ENCODE results near the gene NLGN4X. TPM values are rescaled to one million over a fixed set of nuclear protein-coding genes. Genes with fewer than 3 reads are reported as not detected.

The NLGN4X gene
- total RNA-seq, 1 donor from 2014 or later: 11.5 TPM

GRCh38 chrX:6225911-6226595 is 2.6 kb downstream of the NLGN4X start:
- peak overlapping the region; percentile 87 for H3K4me3 Mint-ChIP-seq (ENCODE audit: unreplicated experiment)
- Histone ChIP-seq H3K36me3 (ENCODE audit: insufficient read depth, low read length) (no peaks in the 10 kb centered on the region), H3K4me1 (ENCODE audit: insufficient read depth, low read length) (peaks cover 3% of the 10 kb centered on the region), H2AFZ (ENCODE audit: low read depth, low read length) (peak overlapping the region; percentile 63), H3K4me2 (ENCODE audit: low read length) (peak overlapping the region; percentile 80), H3K4me3 (ENCODE audit: insufficient read depth, low read depth, low read length) (peak overlapping the region; percentile 52), H3K27me3 (ENCODE audit: insufficient read depth, low read length) (peaks cover 3% of the 10 kb centered on the region), H3K9ac (ENCODE audit: low read length) (peak overlapping the region; percentile 62), H3K27ac (ENCODE audit: low read depth, low read length) (no peak overlapping the region), H4K20me1 (ENCODE audit: insufficient read depth, low read length) (no peaks in the 10 kb centered on the region), H3K79me2 (ENCODE audit: insufficient read depth, low read length) (no peaks in the 10 kb centered on the region), H3K9me3 (ENCODE audit: insufficient read depth, low read depth, low read length) (no peaks in the 10 kb centered on the region)
- no peaks in the 10 kb centered on the region for H3K36me3 Mint-ChIP-seq (ENCODE audit: low read depth, unreplicated experiment)
- H3K4me1 Mint-ChIP-seq (ENCODE audit: low read depth, unreplicated experiment): peaks cover 5% of the 10 kb centered on the region
- no peak overlapping the region for H3K27ac Mint-ChIP-seq (ENCODE audit: unreplicated experiment)
- DNase-seq (ENCODE audit: low read depth) (no peak), FAIRE-seq (no peak)
- TF ChIP-seq CTCF (IDR thresholded peaks at IDR 0.05; ENCODE audit: insufficient read depth, low read depth, low read length) (no peak), EZH2 (IDR thresholded peaks at IDR 0.05; ENCODE audit: insufficient read depth, low read length) (no peak)
- no peaks in the 10 kb centered on the region for H3K9me3 Mint-ChIP-seq (ENCODE audit: unreplicated experiment)
- H3K27me3 Mint-ChIP-seq (ENCODE audit: low read depth, unreplicated experiment): no peaks in the 10 kb centered on the region

GRCh38 chrX:6225288-6225910 is 3.3 kb downstream of the NLGN4X start:
- Histone ChIP-seq H3K9me3 (ENCODE audit: insufficient read depth, low read depth, low read length) (no peaks in the 10 kb centered on the region), H4K20me1 (ENCODE audit: insufficient read depth, low read length) (no peaks in the 10 kb centered on the region), H2AFZ (ENCODE audit: low read depth, low read length) (no peak overlapping the region), H3K36me3 (ENCODE audit: insufficient read depth, low read length) (no peaks in the 10 kb centered on the region), H3K9ac (ENCODE audit: low read length) (no peak overlapping the region), H3K27ac (ENCODE audit: low read depth, low read length) (no peak overlapping the region), H3K79me2 (ENCODE audit: insufficient read depth, low read length) (no peaks in the 10 kb centered on the region), H3K4me2 (ENCODE audit: low read length) (peak overlapping the region; percentile 80), H3K4me1 (ENCODE audit: insufficient read depth, low read length) (peaks cover 3% of the 10 kb centered on the region), H3K4me3 (ENCODE audit: insufficient read depth, low read depth, low read length) (peak overlapping the region; percentile 52), H3K27me3 (ENCODE audit: insufficient read depth, low read length) (peaks cover 3% of the 10 kb centered on the region)
- H3K27ac Mint-ChIP-seq (ENCODE audit: unreplicated experiment): no peak overlapping the region
- no peaks in the 10 kb centered on the region for H3K27me3 Mint-ChIP-seq (ENCODE audit: low read depth, unreplicated experiment)
- no peaks in the 10 kb centered on the region for H3K36me3 Mint-ChIP-seq (ENCODE audit: low read depth, unreplicated experiment)
- peaks cover 5% of the 10 kb centered on the region for H3K4me1 Mint-ChIP-seq (ENCODE audit: low read depth, unreplicated experiment)
- no peak for DNase-seq (ENCODE audit: low read depth)
- H3K4me3 Mint-ChIP-seq (ENCODE audit: unreplicated experiment): peak overlapping the region; percentile 87
- no peak for FAIRE-seq
- H3K9me3 Mint-ChIP-seq (ENCODE audit: unreplicated experiment): no peaks in the 10 kb centered on the region
- TF ChIP-seq EZH2 (IDR thresholded peaks at IDR 0.05; ENCODE audit: insufficient read depth, low read length): no peak
- no peak for TF ChIP-seq CTCF (IDR thresholded peaks at IDR 0.05; ENCODE audit: insufficient read depth, low read depth, low read length)

- Mint-ChIP-seq H3K27ac (ENCODE audit: unreplicated experiment) (no peak overlapping the region), H3K4me3 (ENCODE audit: unreplicated experiment) (peak overlapping the region; percentile 15), H3K9me3 (ENCODE audit: unreplicated experiment) (no peaks in the 10 kb centered on the region), H3K27me3 (ENCODE audit: low read depth, unreplicated experiment) (no peaks in the 10 kb centered on the region), H3K36me3 (ENCODE audit: low read depth, unreplicated experiment) (no peaks in the 10 kb centered on the region), H3K4me1 (ENCODE audit: low read depth, unreplicated experiment) (peaks cover 8% of the 10 kb centered on the region)
- DNase-seq (ENCODE audit: low read depth) (no peak), FAIRE-seq (peak; percentile 98)
- no peak overlapping the region for H3K4me3 ChIP-seq (ENCODE audit: insufficient read depth, low read depth, low read length)
- H3K36me3 ChIP-seq (ENCODE audit: insufficient read depth, low read length): no peaks in the 10 kb centered on the region
- peaks cover 3% of the 10 kb centered on the region for H3K4me1 ChIP-seq (ENCODE audit: insufficient read depth, low read length)
- TF ChIP-seq EZH2 (IDR thresholded peaks at IDR 0.05; ENCODE audit: insufficient read depth, low read length): no peak
- H4K20me1 ChIP-seq (ENCODE audit: insufficient read depth, low read length): no peaks in the 10 kb centered on the region
- H2AFZ ChIP-seq (ENCODE audit: low read depth, low read length): no peak overlapping the region
- no peaks in the 10 kb centered on the region for H3K9me3 ChIP-seq (ENCODE audit: insufficient read depth, low read depth, low read length)
- H3K79me2 ChIP-seq (ENCODE audit: insufficient read depth, low read length): no peaks in the 10 kb centered on the region
- no peak overlapping the region for H3K9ac ChIP-seq (ENCODE audit: low read length)
- no peak overlapping the region for H3K4me2 ChIP-seq (ENCODE audit: low read length)
- no peak overlapping the region for H3K27ac ChIP-seq (ENCODE audit: low read depth, low read length)
- peaks cover 3% of the 10 kb centered on the region for H3K27me3 ChIP-seq (ENCODE audit: insufficient read depth, low read length)
Measured at GRCh38 chrX:6223516-6223915, 5.2 kb downstream of the NLGN4X start.

Measured in astrocyte (in vitro differentiated cells and primary cell).